HepG2 (cell line): ENCODE results near the gene TSHZ2. TPM values are rescaled to one million over a fixed set of nuclear protein-coding genes. Genes with fewer than 3 reads are reported as not detected.

ENCODE experiments used
- GFI1 ChIP-seq: sonication (generic); formaldehyde crosslinking; IDR thresholded peaks from 2 replicates; pipeline ENCODE4 v1.5.0; 2020; ENCODE audit warnings: missing genetic modification reagents, mild to moderate bottlenecking, borderline replicate concordance
- KDM3A ChIP-seq: IDR thresholded peaks from 2 replicates; pipeline ENCODE4 v1.6.1; 2018; ENCODE audit warnings: low read depth, missing compliant biosample characterization
- PHF5A ChIP-seq: IDR thresholded peaks from one replicate; pipeline ENCODE4 v1.6.1; 2018; ENCODE audit warnings: low read depth, missing genetic modification reagents; ENCODE audit not compliant: unreplicated experiment
- RFX5 ChIP-seq: IDR thresholded peaks from 2 replicates; pipeline ENCODE4 v1.6.1; 2011; ENCODE audit warnings: low read depth, low read length, improper control_type of control experiment
- SMAD3 ChIP-seq: sonication (generic); formaldehyde crosslinking; IDR thresholded peaks from 2 replicates; pipeline ENCODE4 v1.4.0; 2020; ENCODE audit warnings: missing genetic modification reagents
- ZNF326 ChIP-seq: sonication (generic); formaldehyde crosslinking; IDR thresholded peaks from 2 replicates; pipeline ENCODE4 v1.4.0; 2020; ENCODE audit warnings: missing genetic modification reagents, borderline replicate concordance
- ZNF672 ChIP-seq: sonication (generic); formaldehyde crosslinking; IDR thresholded peaks from 2 replicates; pipeline ENCODE4 v1.8.1; 2022; ENCODE audit warnings: missing genetic modification reagents
- ZNF703 ChIP-seq: sonication (generic); formaldehyde crosslinking; IDR thresholded peaks from 2 replicates; pipeline ENCODE4 v1.5.1; 2020; ENCODE audit warnings: missing genetic modification reagents, mild to moderate bottlenecking, moderate library complexity, borderline replicate concordance
- ZNF746 ChIP-seq: sonication (generic); formaldehyde crosslinking; IDR thresholded peaks from 2 replicates; pipeline ENCODE4 v1.8.0; 2022; ENCODE audit warnings: mild to moderate bottlenecking, missing genetic modification reagents
- ZSCAN12 ChIP-seq: sonication (generic); formaldehyde crosslinking; IDR thresholded peaks from 2 replicates; pipeline ENCODE4 v1.9.0; 2021; ENCODE audit warnings: mild to moderate bottlenecking, missing genetic modification reagents
- polyA plus RNA-seq, 8 experiments: library from polyadenylated mRNA; depleted of rRNA in 3 of 8; stranded (reverse) in 7 of 8; unstranded in 1 of 8; fragments of >200 nt; fragmentation: Illumina TruSeq in 4 of 8; extraction: Trizol in 4 of 8; gene quantifications; 2 replicates each; pipeline versions ENCODE4 v1.2.1 to v1.2.3, GENCODE V29; 2011 to 2016; ENCODE audit warnings: low read depth in 4 of 8, missing spikeins in 1 of 8, mixed read lengths in 1 of 8; ENCODE audit not compliant: insufficient read depth in 1 of 8
- total RNA-seq, 5 experiments: library from RNA; depleted of rRNA; stranded (reverse); fragments of >200 nt; fragmentation: Illumina TruSeq; extraction: Trizol; gene quantifications; 2 replicates each; pipeline ENCODE4 v1.2.3, GENCODE V29; 2016; ENCODE audit warnings: low read depth in 1 of 5
- TF ChIP-seq, protein P1 (sequence below): sonication (generic); formaldehyde crosslinking; IDR thresholded peaks from 2 replicates; pipeline ENCODE4 v1.9.0; 2021; ENCODE audit warnings: mild to moderate bottlenecking, missing genetic modification reagents
- TF ChIP-seq, protein P2 (sequence below): sonication (generic); formaldehyde crosslinking; IDR thresholded peaks from 2 replicates; pipeline ENCODE4 v1.4.0; 2020; ENCODE audit warnings: mild to moderate bottlenecking, missing genetic modification reagents

TSHZ2 gene
- total and polyA plus RNA-seq, 2 of the 13 experiments (the other 11 are each of a cell fraction or from before 2014, with no cell fraction given): 0.01 TPM; not detected in 1

DNA sequence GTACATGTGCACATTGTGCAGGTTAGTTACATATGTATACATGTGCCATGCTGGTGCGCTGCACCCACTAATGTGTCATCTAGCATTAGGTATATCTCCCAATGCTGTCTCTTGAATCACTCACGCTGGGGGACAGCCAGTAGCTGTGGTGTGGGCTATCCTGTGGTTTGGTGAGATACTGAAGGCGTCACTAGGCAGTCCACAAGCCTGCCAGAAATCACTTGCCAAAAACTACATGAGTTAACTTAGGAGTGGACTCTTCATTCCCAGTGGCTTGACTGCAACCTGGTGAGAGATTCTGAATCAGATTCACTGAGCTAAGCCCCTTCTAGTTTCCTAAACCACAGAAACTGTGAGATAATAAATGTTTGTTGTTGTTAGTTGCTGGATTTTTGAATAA lies 191.3 kb downstream of the TSHZ2 start (continued):
- TF ChIP-seq, protein P1, sequence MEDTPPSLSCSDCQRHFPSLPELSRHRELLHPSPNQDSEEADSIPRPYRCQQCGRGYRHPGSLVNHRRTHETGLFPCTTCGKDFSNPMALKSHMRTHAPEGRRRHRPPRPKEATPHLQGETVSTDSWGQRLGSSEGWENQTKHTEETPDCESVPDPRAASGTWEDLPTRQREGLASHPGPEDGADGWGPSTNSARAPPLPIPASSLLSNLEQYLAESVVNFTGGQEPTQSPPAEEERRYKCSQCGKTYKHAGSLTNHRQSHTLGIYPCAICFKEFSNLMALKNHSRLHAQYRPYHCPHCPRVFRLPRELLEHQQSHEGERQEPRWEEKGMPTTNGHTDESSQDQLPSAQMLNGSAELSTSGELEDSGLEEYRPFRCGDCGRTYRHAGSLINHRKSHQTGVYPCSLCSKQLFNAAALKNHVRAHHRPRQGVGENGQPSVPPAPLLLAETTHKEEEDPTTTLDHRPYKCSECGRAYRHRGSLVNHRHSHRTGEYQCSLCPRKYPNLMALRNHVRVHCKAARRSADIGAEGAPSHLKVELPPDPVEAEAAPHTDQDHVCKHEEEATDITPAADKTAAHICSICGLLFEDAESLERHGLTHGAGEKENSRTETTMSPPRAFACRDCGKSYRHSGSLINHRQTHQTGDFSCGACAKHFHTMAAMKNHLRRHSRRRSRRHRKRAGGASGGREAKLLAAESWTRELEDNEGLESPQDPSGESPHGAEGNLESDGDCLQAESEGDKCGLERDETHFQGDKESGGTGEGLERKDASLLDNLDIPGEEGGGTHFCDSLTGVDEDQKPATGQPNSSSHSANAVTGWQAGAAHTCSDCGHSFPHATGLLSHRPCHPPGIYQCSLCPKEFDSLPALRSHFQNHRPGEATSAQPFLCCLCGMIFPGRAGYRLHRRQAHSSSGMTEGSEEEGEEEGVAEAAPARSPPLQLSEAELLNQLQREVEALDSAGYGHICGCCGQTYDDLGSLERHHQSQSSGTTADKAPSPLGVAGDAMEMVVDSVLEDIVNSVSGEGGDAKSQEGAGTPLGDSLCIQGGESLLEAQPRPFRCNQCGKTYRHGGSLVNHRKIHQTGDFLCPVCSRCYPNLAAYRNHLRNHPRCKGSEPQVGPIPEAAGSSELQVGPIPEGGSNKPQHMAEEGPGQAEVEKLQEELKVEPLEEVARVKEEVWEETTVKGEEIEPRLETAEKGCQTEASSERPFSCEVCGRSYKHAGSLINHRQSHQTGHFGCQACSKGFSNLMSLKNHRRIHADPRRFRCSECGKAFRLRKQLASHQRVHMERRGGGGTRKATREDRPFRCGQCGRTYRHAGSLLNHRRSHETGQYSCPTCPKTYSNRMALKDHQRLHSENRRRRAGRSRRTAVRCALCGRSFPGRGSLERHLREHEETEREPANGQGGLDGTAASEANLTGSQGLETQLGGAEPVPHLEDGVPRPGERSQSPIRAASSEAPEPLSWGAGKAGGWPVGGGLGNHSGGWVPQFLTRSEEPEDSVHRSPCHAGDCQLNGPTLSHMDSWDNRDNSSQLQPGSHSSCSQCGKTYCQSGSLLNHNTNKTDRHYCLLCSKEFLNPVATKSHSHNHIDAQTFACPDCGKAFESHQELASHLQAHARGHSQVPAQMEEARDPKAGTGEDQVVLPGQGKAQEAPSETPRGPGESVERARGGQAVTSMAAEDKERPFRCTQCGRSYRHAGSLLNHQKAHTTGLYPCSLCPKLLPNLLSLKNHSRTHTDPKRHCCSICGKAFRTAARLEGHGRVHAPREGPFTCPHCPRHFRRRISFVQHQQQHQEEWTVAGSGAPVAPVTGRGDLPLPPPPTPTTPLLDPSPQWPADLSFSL (CRISPR knock-in tag): no peak
- TF ChIP-seq RFX5 (no peak), ZNF326 (CRISPR knock-in tag) (no peak), ZNF703 (CRISPR knock-in tag) (no peak), ZNF746 (CRISPR knock-in tag) (no peak), ZSCAN12 (CRISPR knock-in tag) (no peak), KDM3A (no peak), ZNF672 (no peak), GFI1 (CRISPR knock-in tag) (no peak), PHF5A (no peak), SMAD3 (CRISPR knock-in tag) (no peak)
- TF ChIP-seq, protein P2, sequence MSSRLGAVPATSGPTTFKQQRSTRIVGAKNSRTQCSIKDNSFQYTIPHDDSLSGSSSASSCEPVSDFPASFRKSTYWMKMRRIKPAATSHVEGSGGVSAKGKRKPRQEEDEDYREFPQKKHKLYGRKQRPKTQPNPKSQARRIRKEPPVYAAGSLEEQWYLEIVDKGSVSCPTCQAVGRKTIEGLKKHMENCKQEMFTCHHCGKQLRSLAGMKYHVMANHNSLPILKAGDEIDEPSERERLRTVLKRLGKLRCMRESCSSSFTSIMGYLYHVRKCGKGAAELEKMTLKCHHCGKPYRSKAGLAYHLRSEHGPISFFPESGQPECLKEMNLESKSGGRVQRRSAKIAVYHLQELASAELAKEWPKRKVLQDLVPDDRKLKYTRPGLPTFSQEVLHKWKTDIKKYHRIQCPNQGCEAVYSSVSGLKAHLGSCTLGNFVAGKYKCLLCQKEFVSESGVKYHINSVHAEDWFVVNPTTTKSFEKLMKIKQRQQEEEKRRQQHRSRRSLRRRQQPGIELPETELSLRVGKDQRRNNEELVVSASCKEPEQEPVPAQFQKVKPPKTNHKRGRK (CRISPR knock-in tag): no peak
